HS-5 (cell line): ENCODE measurements around the gene FGFR2.

Experiments used
- DNase-seq: peaks from one replicate; pipeline ENCODE4 v3.0.0-alpha.2; 2012; ENCODE audit warnings: low read depth

Gene FGFR2

GRCh38 chr10:121452581-121452980, 145.7 kb downstream of the FGFR2 start:
- no peak for DNase-seq

DNA sequence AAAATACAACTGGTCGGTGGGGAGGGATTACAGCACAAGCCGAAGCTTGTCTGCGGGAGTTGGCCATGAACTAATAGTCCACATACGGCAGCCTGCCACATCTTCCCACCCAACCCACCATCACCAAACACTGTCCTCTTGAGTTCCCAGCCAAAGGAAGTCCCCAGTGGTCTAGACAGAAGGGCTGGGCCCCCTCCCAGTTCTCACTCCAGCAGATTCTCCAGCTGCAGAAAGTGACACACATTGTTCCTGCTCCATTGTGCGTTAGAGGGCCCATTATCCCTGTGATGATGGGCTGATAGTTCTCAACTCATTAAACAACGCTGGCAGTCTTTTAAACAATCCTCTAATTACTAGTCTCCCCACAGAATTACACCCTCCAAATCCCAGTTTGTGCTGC, 148.0 kb downstream of the FGFR2 start:
- no peak for DNase-seq

DNA sequence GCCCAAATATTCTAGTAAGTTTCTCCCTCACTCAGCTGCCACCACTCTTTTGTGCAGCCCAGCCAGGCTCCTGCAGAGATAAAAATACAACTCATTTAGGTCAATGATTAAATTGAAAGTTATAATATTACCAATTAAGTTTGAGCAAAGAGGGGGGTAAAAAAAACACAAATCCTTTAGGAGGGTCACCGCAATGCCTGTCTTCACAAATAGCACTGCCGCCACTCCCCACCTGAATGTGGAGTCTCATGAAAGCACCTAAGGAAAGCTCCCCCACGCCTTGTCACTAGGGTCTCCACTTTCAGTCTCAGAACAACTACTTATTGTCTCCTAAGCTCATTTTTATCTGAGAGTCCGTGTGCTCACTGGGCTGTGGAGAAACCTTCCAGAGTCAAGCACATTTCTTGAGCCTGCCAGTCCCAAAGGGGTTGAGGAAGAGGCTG, 148.7 kb downstream of the FGFR2 start:
- DNase-seq = no peak

- no peak for DNase-seq
These were observed 149.3 kb downstream of the FGFR2 start for GRCh38 chr10:121448766-121449421.

DNA sequence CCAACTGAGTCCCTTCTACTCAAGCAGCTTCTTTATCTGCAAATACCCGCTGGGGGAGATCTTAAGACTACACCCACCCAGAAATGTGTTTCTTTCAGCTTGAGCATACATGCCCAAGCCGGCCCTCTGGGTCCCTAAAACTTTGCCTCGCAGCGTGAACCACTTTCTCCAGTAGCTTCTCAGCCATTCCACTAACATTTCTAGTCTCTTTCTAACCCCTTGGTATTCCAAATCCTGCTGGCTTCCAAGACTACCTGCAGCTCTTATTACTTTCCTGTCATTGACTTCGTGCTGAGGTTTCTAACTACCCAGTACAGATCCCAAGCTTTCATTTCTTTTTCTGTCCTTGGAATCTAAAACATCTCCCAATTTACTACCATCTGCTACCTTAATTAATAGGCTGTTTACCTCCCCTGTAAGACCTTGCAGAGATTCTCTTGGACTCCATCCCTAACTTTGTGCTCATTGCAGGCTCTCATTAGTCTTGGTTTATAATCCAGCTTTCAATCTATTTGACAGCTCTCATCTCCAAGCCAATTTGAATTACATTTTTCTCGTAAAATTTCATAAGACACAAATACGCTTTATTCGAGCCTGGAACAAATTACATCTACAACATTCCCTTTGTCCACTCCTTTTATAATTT, 153.6 kb downstream of the FGFR2 start:
- DNase-seq = no peak

- no peak for DNase-seq
These were observed 155.9 kb downstream of the FGFR2 start for GRCh38 chr10:121442086-121442935.

DNA sequence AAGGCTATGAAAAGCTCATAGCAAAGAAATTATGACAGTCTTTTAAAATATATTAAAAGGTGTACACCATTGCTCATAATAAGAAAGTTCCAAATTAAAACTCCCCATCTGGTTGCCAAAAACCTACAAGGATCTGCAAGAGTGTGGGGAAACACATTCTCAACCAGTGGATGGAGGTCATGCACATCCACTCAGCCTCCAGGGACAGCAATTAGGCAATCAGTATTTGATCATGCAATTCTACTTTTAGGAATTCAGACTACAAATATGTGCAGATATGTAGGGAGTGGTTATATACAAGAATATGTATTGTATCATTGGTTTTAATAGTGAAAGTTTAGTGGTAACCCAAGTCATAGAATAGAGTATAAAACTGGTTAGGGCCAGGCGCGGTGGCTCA, 157.8 kb downstream of the FGFR2 start:
- DNase-seq = no peak

- no peak for DNase-seq
These were observed 159.9 kb downstream of the FGFR2 start for GRCh38 chr10:121438333-121438732.

GRCh38 chr10:121437596-121437995, 160.6 kb downstream of the FGFR2 start:
- DNase-seq = no peak

DNA sequence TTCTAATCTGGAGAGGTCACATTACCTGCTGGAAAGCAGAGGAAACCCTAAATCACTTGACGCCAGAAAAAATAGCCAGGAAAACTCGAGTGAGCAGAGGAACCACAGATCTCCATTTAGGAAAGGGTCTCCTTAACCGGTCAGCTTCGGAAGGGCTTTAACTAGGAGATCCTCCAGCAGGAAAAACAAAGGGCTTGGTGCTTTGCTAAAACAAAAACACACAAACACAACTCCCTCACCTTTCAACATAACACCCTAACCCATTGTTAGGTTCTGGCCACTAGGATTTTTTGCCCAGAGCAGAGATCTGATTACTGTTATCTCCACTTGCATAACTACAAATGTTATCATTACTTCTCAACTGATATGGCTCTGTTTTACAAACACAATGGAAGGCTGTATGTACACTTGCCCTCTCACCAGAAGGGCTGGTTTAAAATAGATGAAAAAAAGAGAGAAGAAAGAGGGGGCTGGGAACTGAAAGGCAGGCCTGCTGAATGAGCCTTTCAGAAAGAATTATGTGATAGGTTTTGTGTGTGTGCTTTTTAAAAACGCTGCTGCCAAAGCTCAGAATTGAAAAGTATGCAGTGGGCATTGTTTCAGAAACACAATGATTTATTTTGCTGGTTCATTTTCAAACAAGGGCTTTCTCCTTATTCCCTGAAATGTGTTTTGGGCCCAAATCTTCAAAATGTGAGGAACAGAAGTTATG, 161.5 kb downstream of the FGFR2 start:
- no peak for DNase-seq

DNA sequence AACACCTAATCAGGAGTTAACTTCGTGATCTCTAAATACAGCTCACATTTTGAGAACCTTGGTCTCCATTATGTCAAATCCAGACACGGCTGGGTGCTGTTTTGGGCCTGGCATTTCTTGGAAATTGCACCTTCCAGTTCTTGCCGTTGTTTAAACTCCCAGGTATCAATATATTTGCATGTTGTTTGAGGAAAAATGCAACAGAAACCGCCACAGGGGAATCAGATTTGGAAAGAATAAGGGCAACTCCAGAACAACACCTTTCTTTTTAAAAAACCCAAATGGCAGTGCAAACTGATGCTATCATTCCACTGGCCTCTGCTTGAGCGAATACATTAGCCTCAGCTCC, 162.0 kb downstream of the FGFR2 start:
- DNase-seq = no peak

GRCh38 chr10:121435099-121435875, 163.0 kb downstream of the FGFR2 start:
- DNase-seq = no peak

GRCh38 chr10:121433965-121434364, 164.3 kb downstream of the FGFR2 start:
- DNase-seq = no peak

- no peak for DNase-seq
These were observed 169.4 kb downstream of the FGFR2 start for GRCh38 chr10:121428867-121429266.
